GM18873 (cell line): ENCODE measurements around the gene PHETA1.
"Not testable (repeated sequence)": the region's sequence is repeated elsewhere in the genome, so short reads cannot be mapped to it uniquely, and the experiment has no call there.

Experiments used
- ATAC-seq: cut with Tn5 transposase; IDR thresholded peaks from one replicate; pipeline ENCODE4 v1.9.1; 2021; ENCODE audit warnings: mild to moderate bottlenecking, moderate library complexity, moderate number of reproducible peaks; ENCODE audit not compliant: unreplicated experiment, low FRiP score

The PHETA1 gene

DNA sequence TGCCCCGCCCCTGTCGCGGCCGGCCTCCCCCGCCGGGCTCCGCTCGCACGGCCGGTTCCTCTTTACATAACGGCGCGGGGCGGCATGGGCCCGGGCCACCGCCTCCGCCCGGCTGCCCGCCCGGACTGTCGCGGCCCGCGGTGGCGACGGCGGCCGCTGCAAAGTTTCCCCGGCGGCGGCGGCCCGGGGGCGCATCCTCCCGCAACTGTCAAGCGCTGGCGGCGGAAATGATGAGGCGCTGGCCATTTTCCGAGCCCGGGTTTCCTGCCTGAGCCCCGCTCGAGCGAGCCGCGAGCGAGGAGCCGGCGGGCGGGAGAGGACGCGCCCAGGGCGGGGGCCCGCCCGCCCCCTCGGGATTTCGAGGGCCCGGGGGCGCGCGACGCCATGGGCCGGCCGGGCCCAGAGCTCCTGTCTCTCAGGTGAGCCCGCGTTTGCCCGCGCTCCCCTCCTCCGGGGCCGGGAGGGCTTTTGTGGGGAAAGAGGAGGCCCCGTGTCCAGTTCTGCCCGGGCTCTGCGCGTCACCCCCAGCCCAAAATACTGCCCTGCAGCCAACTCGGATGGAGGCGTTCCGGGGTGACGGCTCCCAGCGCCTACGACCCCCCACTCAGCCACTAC, 37.1 kb upstream of the PHETA1 start, which contains the start of gene SH2B3:
SH2B3 (plus strand) TSS at position 65 of the 615 bp plus-strand sequence. CDS start 12,223 bp downstream, outside the sequence.
- ATAC-seq, result peak; percentile 0

DNA sequence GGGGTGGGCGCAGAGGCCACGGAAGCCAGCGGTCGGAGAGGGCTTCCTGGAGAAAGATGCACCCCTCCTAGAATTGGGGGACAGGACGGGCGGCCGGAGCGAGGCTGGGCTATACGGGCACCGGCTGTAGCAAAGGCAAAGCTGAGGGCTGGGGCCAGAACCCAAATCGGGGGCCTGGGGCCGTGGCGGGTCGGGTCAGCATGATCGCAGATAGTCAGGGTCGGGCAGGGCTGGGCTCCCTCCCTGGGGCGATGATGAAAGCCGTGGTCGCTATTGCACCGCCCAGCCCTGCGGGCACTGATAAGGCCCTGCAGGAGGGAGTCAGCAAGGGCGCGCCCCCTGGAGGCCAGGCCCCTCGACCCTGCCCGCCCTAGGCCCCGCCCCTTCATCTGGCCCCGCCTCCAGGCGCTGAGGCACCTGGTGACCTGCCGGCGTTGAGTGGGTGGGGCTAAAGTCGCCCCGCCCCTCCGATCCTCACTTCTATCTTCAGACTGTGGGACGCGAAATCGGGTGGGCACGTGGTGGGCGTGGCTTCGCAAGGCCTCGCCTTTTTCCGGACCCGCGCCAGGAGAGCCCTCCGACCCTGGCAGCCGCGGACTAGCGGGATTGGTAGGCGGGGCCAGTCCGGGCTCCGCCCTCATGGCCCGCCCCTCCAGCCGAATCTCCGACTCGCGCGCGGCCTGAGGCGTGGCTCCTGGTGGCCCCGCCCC, 36.4 kb upstream of the PHETA1 start:
- peak; percentile 61 for ATAC-seq

DNA sequence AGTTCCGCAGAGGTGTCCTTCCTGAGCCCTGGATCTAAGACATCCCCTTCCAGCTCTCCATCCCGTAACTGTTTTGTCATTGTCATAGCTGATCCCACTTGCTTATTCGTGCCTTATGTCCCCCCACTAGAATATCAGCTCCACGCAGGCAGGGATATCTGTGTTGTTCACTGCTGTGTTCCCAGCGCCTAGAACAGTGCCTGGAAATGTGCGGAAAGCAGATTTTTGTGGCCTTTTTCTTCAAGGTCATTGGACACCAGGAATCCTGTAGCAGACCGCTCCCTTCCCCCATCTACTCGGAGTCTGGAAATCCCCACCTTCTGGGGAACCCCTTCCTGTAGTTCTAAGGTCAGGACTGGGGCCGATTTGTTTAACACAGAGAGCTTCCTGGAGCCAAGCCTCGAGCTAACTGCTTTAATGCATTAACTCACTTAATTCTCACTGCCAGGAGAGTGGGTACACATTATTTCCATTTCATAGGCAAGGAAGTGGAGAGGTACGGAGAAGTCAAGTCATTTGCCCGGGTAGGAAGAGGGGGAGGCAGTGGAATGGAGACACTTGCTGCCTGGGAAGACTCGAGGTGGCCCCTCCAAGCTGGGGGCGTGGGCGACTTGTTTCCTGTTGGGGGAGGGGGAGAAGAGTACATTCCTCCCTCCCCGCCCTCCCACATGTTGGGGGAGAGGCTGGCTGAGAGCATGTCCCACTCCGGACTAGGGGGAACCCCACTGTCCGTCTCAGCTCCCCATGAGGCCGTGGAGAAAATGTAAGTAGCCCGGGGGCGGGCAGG, 35.7 kb upstream of the PHETA1 start:
- peak; percentile 4 for ATAC-seq

DNA sequence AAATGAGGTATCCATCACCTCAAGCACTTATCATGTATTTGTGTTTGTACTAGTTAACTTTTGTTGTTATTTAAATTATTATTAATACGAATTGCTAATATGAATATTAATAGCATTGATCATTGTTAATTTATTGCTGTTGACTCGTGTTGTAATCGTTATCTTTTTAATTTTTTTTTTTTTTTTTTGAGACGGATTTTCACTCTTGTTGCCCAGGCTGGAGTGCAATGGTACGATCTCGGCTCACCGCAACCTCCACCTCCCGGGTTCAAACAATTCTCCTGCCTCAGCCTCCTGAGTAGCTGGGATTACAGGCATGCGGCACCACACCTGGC, 33.6 kb upstream of the PHETA1 start:
- ATAC-seq, result not testable (repeated sequence)

DNA sequence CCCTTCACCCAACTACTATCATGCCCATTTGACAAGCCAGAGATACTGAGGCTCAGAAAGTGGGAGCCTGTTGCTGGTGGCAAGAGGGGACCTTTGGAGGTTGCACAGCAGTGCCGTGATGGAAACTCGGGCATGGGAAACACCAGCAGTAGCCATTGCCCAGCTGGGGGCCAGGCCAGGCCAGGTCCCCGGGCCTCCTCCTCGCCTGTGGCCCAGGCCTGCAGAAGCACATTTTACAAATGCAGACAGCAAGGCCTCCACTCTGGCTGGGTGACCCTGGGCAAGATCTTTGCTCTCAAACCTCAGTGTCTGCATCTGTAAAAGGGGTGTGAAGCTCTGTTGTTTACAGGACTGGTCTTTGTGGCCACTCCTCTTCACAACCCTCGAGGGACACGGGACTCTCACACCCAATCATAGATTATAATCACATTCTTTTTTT, 32.3 kb upstream of the PHETA1 start:
- ATAC-seq, result no peak

DNA sequence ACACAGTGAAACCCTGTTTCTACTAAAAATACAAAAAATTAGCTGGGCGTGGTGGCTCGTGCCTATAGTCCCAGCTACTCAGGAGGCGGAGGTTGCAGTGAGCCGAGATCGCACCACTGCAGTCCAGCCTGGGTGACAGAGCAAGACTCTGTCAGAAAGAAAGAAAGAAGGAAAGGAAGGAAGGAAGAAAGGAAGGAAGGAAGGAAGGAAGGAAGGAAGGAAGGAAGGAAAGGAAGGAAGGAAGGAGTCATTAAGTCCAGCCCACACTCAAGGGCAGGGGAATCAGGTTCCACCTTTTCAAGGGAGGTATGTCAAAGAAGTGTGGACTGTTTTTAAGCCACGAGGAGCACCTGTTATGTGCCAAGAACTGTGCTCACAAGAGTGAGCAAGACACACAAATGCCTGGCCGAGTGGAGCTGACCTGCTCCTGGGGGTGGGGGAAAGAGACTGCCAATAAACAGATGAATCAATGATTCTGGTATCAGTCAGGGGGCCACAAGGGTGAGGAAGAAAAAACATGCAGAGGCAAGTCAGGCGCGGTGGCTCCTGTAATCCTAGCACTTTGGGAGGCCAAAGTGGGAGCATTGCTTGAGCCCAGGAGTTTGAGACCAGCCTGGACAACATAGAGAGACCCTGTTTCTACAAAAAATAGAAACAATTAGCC, 31.0 kb upstream of the PHETA1 start:
- ATAC-seq, result not testable (repeated sequence)

DNA sequence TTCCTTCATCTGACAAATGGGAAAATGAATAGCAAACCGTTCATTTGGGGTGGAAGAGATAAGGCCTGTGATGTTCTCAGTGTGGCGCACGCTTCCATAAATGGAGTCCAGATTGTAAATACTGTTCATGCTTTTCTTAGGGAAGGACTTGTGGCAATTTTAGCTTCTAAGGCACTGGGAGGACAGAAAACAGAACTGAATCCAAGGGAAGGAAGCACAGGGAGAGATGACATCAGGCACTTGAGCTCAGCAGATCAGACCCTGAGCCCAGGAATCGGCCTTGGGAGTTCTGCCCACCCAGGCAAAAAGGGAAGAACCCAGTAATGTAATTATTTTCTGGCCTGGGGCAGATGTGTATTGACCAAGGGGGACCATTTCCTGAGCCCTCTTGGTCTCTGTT, 29.6 kb upstream of the PHETA1 start:
- no peak for ATAC-seq

DNA sequence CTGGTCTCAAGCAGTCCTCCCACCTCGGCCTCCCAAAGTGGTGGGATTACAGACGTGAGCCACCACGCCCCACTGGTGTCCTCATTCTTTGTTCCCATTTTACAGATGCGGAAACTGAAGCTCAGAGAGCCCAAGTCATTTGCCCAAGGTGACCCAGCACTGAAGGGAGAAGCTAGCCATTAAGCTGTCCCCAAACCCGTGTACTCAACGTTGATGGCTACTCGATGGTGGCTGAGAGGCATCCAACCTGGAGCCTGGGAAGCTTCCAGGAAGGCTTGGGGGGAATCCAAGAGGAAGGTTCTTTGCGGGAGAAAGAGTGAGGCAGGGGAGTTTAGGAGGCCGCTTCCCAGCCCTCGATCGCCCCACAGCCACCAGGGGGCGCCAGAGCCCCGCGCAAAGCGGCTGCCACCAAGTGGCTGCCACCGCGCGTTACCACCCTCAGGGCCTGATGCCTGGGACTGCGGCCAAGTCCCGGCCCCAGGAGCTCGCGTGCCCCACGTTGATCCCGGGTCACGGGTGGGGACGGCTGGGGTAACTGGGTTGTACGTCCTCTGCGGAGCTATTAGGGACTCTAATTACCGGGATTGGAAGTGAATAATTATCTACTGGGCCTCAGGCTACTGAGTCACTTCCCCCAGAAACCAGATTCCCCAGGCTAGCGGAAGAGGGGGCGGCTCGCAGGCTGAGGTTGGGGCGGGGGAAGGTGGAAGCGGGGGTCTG, 28.0 kb upstream of the PHETA1 start:
- no peak for ATAC-seq

DNA sequence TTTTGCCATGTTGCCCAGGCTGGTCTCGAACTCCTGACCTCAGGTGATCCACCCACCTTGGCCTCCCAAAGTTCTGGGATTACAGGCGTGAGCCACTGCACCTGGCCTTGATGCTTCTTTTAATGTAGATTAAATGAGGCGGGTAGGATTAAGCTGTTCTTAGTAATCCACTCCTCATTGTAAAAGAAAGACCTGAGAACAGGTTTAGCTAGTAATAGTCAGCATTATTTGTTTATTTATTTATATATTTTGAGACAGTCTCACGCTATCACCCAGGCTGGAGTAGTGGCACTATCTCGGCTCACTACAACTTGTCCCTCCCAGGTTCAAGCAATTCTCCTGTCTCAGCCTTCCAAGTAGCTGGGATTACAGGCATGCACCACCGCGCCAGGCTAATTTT, 27.4 kb upstream of the PHETA1 start:
- not testable (repeated sequence) for ATAC-seq

DNA sequence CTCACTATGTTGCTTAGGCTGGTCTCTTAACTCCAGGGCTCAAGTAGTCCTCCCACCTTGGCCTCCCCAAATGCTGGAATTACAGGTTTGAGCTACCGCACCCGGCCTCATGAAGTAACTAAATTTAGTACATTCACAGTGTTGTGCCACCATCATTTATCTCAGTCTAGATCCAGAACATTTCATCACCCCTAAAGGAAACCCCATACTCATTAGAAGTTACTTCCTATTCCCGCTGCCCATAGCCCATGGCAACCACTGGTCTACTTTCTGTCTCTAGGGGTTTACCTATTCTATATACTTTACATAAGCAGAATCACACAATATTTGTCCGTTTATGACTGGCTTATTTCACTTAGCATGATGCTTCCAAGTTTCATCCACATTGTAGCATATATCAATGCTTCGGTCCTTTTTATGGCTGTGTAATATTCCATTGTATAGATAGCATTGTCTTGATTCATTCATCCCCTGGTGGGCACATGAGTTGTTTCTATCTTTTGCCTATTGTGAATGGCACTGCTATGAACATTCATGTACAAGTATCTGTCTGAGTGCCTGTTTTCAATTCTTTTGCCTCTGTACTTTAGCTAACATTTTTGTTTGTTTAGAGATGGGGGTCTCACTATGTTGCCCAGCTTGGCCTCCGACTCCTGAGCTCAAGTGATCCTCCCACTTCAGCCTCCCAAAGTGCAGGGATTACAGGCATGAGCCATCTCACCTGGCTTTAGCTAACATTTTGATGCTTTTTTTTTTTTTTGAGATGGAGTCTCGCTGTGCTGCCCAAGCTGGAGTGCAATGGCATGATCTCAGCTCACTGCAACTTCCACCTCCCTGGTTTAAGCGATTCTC, 26.7 kb upstream of the PHETA1 start:
- no peak for ATAC-seq

DNA sequence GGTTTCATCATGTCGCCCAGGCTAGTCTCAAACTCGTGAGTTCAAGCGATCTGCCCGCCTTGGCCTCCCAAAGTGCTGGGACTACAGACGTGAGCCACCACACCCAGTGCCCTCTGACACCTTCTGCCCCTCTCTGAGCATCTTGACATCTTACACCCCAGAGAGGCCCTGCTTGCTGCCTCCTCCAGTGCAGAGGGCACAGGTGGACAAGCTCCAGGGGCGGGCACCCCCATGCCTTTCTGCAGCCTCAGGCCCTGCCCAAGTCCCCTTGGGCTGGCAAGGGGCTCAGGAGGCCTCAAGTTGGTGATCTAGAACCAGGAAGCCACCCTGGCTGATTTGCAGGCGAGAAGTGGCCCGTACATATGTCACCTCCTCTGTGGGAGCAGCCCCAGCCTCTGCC, 25.6 kb upstream of the PHETA1 start:
- no peak for ATAC-seq

DNA sequence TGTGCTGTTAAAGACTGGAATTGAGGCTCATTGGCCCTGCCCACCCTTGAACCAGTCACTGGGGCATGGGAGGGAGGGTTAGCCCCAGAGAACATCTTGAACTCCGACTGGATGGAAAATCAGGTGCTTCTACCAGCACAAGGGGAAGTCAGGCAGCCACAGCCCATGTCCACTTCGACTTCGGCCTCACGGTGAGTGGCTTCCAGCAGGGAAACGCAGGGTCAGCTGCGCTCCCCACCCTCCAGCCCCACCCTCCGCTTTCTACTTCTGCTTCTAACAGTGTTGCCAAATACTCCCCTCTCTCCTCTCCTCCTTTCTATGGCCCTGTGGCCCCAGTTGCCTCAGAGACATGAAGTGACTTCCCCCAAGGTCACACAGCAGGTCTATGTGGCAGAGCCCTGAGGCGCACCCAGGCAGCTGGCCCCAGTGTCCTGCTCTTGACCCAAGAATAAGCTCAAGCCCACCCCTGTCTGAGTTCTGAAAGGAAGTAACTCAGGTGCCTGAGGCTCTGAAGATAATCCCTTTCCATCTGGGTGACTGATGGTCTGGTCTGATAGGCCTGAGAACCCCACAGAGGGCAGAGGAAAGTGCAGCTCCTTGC, 24.9 kb upstream of the PHETA1 start:
- no peak for ATAC-seq

DNA sequence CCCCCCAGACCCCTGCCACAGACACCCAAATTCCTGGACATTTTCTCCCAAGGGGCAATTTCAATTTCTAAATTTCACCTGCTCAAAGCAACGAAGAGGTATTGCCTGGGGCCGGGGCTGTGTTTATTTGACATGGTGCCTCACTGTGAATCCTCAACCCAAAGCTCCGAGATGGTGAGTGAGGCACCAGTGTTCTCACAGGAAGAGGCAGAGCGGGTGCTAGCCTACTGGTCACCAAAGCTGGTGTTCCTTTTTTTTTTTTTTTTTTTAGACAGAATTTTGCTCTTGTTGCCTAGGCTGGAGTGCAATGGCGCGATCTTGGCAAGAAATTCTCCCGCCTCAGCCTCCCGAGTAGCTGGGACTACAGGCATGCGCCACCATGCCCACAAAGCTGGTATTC, 22.0 kb upstream of the PHETA1 start:
- no peak for ATAC-seq

DNA sequence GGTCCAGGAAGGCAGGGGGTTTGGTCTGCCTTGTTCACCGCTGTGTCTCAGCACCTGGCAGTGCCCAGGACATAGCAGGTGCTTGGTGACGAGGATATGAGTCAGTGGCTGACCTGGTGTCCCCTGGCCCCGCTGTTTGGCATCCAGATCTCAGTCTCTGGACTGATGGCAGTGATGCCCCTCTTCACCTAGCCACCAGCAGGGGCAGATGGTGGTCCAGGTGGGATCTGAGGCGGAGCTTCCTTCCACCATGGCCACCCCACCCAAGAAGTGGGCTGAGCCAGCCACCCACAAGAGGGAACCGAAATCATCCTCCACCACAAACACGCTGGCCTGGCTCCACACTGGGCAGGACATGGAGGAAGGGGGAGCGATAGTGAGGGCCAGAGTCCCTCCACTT, 20.7 kb upstream of the PHETA1 start:
- no peak for ATAC-seq

DNA sequence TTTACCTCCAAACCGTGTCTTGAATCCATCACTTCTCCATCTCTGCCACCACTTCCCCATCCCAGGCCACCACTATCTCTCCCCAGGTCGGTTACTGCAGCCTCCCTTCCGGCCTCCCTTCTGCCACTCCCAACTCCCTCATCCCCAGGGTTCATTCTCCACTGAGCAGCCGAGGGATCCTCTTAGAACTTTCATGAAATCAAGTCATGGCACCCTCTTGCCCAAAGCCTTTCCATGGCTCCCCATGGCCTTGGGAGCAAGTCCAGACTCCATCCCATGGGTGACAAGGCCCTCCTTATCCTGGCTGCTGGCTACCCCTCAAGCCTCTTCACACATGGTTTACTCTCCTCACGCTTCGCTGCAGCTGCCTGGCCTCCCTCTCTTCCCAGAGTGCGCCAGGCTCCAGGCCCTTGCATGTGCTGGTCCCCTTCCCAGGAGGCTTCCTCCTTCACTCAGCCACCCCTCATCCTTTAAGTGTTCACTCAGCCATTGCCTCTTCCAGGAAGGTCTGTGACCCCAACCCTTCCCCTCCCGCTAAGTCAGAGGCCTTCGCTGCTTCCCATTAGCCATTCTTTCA, 18.9 kb upstream of the PHETA1 start:
- no peak for ATAC-seq

DNA sequence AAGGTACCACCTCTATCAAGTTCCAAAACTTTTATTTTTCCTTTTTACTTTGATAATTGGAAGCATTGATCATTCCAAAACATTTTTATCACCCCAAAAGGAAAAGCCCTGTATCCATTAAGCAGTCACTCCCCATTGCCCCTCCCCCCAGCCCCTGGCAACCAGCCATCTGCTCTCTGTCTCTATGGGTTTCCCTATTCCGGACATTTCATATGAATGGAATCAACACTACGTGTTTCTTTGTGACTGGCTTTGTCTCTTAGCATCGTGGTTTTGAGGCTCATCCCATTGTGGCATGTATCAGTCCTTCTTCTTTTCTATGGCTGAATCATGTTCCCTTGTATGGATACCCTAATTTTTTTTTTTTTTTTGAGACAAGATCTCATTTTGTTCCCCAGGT, 18.0 kb upstream of the PHETA1 start:
- no peak for ATAC-seq

DNA sequence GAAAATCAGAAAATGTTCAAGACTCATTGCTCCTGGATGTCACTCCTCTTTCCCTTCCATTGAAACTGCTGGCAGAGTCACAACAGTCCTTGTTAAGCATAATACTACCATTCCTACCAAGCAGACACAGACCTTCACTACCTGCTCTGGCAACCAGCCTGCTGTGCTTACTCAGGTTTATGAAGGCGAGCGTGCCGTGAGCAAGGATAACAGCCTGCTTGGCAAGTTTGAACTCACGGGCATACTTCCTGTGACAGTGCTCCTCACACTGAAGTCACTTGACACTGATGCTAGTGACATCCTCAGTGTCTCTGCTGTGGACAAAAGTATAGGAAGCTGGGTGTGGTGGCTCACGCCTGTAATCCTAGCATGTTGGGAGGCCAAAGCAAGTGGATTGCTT, 15.7 kb upstream of the PHETA1 start:
- ATAC-seq, result no peak

DNA sequence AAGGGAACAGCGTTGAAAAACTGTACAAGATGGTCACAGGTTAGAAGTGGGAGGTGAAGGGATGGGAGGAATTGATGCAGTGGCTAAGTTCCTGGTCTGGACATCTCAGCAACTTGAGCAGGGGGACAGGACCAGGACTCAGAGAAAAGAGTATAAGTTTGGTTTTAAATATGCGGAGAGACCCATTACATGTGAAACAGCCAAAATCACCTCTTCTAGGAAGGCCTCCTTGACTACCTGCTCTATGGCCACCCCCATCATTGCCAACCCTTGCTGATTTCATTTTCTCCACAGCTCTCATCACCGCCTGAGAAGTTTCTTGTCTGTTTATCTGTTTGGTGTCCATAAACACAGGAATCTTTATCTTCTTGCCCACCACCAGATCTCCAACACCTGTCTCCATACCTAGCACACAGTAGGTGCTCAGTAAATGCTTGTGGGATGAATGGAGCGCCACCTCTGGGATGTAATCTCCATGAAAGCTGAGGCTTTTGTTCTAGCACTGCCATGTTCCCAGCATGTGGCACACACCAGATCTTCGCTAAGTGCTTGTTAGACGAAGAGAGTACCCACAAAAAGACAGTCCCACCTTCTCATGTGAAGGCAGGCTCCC, 11.2 kb upstream of the PHETA1 start:
- ATAC-seq, result no peak
